AG09319 (cell line): ENCODE measurements around the gene CAST.

Source experiments
- DNase-seq: peaks from one replicate; pipeline ENCODE4 v3.0.0-alpha.2; 2010; ENCODE audit warnings: low read depth; ENCODE audit errors: extremely low read depth
- TF ChIP-seq, protein P1 (sequence below): IDR thresholded peaks from 2 replicates; pipeline ENCODE4 v1.5.1; 2011; ENCODE audit warnings: low read depth, mild to moderate bottlenecking, inconsistent platforms, low read length, moderate library complexity

CAST gene

DNA sequence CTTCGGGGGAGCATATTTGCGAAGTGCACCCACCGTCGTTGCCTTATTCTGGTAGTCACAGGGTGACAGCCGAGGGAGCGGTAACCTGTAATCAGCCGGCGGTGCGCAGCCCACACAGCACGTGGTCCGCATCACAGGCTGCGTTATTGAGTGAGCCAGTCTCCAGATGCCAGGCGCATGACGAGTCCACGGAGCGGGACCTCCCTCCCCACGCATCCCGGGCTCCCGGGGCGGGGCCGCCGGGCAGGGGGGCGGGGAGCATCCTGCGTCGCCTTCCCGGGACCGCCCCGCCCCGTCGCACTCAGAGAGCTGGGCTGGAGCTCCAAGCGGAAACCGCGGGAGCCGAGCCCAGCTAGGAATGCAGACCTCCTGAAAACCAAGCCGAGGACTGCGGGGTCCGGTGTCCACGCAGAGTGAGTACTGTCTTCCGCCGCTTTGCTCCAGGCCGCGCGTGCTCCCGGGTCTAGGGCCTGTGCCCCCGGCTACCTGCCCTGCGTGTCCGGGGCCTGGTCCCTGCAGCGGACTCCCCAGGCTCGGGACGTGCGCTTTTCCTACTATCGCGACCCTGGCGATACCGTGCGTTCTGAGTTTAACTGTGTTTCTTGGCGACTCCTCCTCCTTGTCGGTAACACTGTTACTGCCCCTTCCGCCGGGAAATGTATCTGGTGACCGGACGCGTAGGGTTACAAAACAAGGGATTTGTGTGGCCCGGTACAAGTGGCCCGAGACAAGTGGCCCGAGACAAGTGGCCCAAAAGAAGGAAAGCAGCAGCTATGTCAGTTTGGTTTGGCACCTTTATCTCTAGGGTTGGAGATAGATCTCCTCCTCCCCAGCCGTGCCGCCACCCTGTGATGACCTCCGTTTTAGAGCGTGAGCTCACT, 40.6 kb downstream of the CAST start:
- peak; percentile 86 for DNase-seq
- TF ChIP-seq, protein P1, sequence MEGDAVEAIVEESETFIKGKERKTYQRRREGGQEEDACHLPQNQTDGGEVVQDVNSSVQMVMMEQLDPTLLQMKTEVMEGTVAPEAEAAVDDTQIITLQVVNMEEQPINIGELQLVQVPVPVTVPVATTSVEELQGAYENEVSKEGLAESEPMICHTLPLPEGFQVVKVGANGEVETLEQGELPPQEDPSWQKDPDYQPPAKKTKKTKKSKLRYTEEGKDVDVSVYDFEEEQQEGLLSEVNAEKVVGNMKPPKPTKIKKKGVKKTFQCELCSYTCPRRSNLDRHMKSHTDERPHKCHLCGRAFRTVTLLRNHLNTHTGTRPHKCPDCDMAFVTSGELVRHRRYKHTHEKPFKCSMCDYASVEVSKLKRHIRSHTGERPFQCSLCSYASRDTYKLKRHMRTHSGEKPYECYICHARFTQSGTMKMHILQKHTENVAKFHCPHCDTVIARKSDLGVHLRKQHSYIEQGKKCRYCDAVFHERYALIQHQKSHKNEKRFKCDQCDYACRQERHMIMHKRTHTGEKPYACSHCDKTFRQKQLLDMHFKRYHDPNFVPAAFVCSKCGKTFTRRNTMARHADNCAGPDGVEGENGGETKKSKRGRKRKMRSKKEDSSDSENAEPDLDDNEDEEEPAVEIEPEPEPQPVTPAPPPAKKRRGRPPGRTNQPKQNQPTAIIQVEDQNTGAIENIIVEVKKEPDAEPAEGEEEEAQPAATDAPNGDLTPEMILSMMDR, result no peak

DNA sequence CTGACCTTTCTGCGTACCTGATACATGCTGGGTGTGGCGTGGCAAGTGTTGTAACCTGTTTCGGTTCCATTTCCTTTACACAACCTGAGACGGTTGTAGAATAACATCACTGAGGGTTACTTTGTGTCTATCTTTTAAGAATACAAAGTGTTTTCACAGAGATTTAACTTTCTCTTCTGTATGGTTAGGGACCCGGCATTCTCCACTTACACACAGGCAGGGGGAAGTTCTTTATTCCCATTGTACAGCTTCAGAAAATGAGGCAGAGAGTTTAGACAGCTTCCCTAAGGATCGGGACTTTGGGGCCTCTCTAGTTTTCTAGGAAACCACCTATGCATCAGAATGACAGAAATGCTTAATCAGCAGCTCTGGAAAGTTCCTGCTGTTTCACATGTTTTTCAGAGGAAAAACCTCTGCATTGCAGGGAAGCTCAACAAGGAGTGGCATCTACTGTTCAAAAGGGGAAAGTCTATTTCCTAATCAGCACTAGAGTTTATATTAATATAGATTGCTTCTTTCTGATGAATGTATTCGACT, 41.3 kb downstream of the CAST start:
- TF ChIP-seq, protein P1, result no peak
- DNase-seq, result no peak

DNA sequence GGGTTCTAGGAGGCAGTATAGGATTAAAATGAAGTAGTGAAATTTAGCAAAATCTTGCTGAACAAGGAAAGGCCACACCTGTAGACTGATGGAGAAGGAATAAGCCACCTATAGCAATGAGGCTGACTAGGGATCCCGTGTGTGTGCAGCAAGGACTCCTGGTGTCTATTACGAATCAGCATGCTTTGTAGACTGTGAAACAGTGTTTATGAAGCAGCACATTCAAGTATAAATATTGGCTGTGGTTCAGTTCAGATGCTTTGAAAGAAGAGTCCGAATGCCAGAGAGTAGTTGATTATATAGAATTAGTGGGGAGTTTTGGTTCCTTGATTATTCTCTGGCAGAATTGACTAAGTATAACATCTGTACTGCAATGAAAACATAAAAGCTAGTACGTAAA, 41.8 kb downstream of the CAST start:
- no peak for DNase-seq
- TF ChIP-seq, protein P1, result no peak

DNA sequence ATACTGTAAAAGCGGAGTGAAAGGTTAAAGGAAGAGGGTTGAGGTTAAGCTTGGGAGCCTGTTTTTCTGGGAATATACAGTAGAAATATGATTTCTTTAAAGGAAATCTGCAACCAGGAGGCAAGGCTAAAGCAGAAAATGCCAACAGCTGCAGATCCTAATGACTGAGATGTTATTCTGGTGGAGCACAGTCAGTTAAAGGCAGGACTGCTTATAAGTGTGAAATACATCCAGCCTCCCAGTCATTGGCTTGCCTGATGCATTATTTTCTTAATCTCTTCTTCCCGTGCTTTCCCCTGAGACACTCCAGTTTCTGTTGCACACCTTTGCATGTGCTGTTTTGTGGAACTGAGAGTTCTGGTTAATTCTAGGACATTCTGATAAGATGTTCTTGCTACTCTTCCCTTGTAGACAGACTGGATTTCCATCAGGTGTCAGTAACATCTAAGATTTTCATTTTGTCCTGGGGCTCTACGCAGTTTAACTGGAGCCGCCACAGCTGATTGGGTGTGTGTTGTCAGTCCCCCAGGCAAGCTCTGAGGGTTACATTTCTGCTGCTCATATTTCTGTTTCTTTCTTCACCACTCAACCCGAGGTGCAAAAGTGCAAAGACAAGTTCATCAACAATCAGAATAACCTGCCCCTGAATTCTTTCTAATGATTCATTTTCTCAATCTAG, 44.4 kb downstream of the CAST start:
- TF ChIP-seq, protein P1, result no peak
- DNase-seq, result no peak

DNA sequence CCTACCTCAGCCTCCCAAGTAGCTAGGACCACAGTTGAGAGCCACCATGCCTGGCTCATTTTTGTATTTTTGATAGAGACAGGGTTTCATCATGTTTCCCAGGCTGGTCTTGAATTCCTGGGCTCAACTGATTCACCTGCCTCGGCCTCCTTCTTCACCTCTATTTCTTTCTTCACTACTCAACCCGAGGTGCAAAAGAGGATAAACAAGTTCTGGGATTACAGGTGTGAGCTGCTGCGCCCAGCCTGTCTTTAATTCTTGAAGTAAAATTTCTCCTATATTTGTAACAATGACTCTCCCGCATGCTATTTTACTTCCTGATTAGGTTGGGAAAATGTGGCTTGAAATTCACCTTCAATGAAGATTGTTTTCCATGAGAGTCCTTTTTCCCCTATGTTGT, 46.4 kb downstream of the CAST start:
- no peak for DNase-seq
- TF ChIP-seq, protein P1, result no peak

DNA sequence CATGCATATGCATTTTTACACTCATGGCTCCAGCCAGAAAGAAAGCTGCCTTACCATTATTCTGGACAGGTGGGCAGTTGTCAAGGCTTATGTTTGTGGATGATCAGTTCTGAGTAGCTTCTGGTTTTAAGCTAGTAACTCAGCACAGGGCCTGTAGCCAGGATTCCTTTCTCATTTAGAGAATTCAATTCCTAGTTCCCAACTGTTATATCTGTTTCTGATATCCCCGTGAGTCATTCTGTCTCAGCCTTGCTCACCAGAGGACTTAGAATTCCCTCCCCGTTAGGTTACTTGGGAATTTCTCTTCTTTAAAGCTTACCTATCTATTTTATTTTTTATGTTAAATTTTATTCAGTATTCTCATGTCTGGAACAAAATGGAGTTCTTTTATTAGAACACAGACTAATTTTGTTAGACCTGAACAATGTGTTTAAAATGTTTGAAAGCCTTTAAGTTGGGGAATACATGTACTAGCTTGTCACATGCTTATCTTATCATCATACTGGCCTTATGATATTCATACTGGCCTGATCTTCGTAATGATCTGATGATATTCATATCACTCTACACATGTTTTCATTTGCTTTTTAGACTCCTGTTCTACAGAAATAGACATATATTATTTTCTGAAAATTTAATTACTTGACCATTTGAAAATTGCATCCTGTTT, 47.1 kb downstream of the CAST start:
- peak; percentile 28 for DNase-seq
- TF ChIP-seq, protein P1, result no peak
